IPS-20b (cell line): ENCODE measurements around the gene NEDD4.
"Not testable (repeated sequence)": the region's sequence is repeated elsewhere in the genome, so short reads cannot be mapped to it uniquely, and the experiment has no call there.

ENCODE experiments used
- H3K27ac ChIP-seq: one replicate; pipeline ENCODE4 v1.5.1; 2013; ENCODE audit warnings: low read length
- H3K27me3 ChIP-seq: 2 replicates; pipeline ENCODE4 v1.6.1; 2013; ENCODE audit warnings: mild to moderate bottlenecking, low read length, inconsistent platforms; ENCODE audit not compliant: insufficient read depth
- H3K36me3 ChIP-seq: 2 replicates; pipeline ENCODE4 v1.6.1; 2013; ENCODE audit warnings: low read depth, mild to moderate bottlenecking, inconsistent platforms, low read length, moderate library complexity; ENCODE audit not compliant: insufficient read depth
- H3K4me1 ChIP-seq: 2 replicates; pipeline ENCODE4 v1.6.1; 2013; ENCODE audit warnings: mild to moderate bottlenecking, control low read depth, inconsistent platforms, low read length, moderate library complexity; ENCODE audit not compliant: insufficient read depth
- H3K4me3 ChIP-seq: 2 replicates; pipeline ENCODE4 v1.5.1; 2013; ENCODE audit warnings: mild to moderate bottlenecking, low read length, inconsistent platforms
- H3K9ac ChIP-seq: 2 replicates; pipeline ENCODE4 v1.6.1; 2013; ENCODE audit warnings: low read depth, mild to moderate bottlenecking, inconsistent platforms, low read length, moderate library complexity
- H3K9me3 ChIP-seq: 2 replicates; pipeline ENCODE4 v1.6.1; 2013; ENCODE audit warnings: mild to moderate bottlenecking, low read depth, low read length, inconsistent platforms; ENCODE audit not compliant: insufficient read depth

NEDD4 gene

DNA sequence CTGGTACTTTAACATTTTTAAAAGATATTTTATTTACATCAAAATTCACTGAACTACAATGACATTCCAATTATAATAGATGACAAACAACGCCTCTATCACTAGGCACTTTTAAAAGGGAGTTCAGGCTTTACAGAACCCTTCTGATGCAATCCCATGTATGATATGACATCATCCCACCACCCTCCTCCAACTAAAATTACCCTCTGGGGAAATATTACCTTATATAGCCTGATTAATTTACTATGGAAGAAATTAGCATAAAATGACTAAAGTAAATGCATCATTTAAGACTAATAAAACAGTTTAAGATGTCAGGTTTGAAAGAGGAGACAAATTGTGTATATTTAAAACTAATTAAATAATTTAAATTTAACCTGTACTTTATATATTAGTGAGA lies 10.4 kb upstream of the NEDD4 start:
- H3K9ac ChIP-seq, H3K36me3 ChIP-seq, H3K27ac ChIP-seq, H3K9me3 ChIP-seq, H3K4me3 ChIP-seq, H3K4me1 ChIP-seq: not testable (repeated sequence)
- peaks cover 18% of the 10 kb centered on the region for H3K27me3 ChIP-seq

- H3K4me3 ChIP-seq, H3K9ac ChIP-seq, H3K36me3 ChIP-seq, H3K9me3 ChIP-seq, H3K27ac ChIP-seq, H3K4me1 ChIP-seq: not testable (repeated sequence)
- H3K27me3 ChIP-seq: peaks cover 18% of the 10 kb centered on the region
Observed at GRCh38 chr15:56003277-56003676, 9.9 kb upstream of the NEDD4 start.

GRCh38 chr15:56001471-56002078 lies 8.2 kb upstream of the NEDD4 start:
- H3K9ac ChIP-seq: no peak overlapping the region
- peaks cover 11% of the 10 kb centered on the region for H3K27me3 ChIP-seq
- H3K4me3 ChIP-seq: no peak overlapping the region
- no peak overlapping the region for H3K27ac ChIP-seq
- no peaks in the 10 kb centered on the region for H3K36me3 ChIP-seq
- H3K4me1 ChIP-seq: no peaks in the 10 kb centered on the region
- no peaks in the 10 kb centered on the region for H3K9me3 ChIP-seq

DNA sequence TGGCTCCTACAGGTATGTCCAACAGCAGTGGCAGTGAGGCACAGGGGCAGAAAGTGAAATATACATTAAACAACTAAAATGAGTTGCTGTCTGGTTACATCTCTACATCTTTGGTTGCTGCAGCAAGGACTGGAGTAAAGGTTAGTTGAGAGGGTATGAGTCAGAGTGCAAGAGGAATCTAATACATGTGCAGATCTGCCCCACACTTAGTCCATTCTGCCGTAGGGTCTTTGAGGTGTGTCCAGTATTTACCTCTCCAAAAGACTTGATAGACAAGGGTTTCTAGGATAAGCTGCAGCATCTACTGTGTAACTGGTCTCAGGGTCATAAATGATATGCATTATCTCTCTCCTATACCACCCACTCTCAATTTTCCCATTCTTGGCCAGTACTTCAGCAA lies 6.2 kb upstream of the NEDD4 start:
- Histone ChIP-seq H3K36me3 (no peaks in the 10 kb centered on the region), H3K27me3 (peaks cover 12% of the 10 kb centered on the region; the same call in 1 of the 2 replicates), H3K9ac (no peak overlapping the region), H3K4me1 (no peaks in the 10 kb centered on the region; the same call in 1 of the 2 replicates), H3K4me3 (no peak overlapping the region), H3K27ac (no peak overlapping the region), H3K9me3 (no peaks in the 10 kb centered on the region)

GRCh38 chr15:55998478-55998877 lies 5.1 kb upstream of the NEDD4 start:
- H3K27ac ChIP-seq: no peak overlapping the region
- H3K27me3 ChIP-seq: peaks cover 20% of the 10 kb centered on the region; the same call in 1 of the 2 replicates
- no peaks in the 10 kb centered on the region; the same call in 1 of the 2 replicates for H3K4me1 ChIP-seq
- no peaks in the 10 kb centered on the region for H3K9me3 ChIP-seq
- no peak overlapping the region for H3K9ac ChIP-seq
- no peak overlapping the region for H3K4me3 ChIP-seq
- H3K36me3 ChIP-seq: no peaks in the 10 kb centered on the region

GRCh38 chr15:55993804-55994560 lies 570 bp upstream of the NEDD4 start:
- Histone ChIP-seq H3K9ac (peak overlapping the region; percentile 51; the same call in 1 of the 2 replicates), H3K4me1 (peaks cover 7% of the 10 kb centered on the region), H3K36me3 (no peaks in the 10 kb centered on the region), H3K27me3 (peaks cover 39% of the 10 kb centered on the region), H3K9me3 (no peaks in the 10 kb centered on the region), H3K4me3 (peak overlapping the region; percentile 85), H3K27ac (no peak overlapping the region)

GRCh38 chr15:55992769-55993110 lies 672 bp downstream of the NEDD4 start:
- Histone ChIP-seq H3K9me3 (no peaks in the 10 kb centered on the region), H3K27ac (no peak overlapping the region), H3K36me3 (no peaks in the 10 kb centered on the region), H3K4me1 (peaks cover 7% of the 10 kb centered on the region), H3K27me3 (peaks cover 39% of the 10 kb centered on the region), H3K4me3 (peak overlapping the region; percentile 85), H3K9ac (peak overlapping the region; percentile 27; the same call in 1 of the 2 replicates)

DNA sequence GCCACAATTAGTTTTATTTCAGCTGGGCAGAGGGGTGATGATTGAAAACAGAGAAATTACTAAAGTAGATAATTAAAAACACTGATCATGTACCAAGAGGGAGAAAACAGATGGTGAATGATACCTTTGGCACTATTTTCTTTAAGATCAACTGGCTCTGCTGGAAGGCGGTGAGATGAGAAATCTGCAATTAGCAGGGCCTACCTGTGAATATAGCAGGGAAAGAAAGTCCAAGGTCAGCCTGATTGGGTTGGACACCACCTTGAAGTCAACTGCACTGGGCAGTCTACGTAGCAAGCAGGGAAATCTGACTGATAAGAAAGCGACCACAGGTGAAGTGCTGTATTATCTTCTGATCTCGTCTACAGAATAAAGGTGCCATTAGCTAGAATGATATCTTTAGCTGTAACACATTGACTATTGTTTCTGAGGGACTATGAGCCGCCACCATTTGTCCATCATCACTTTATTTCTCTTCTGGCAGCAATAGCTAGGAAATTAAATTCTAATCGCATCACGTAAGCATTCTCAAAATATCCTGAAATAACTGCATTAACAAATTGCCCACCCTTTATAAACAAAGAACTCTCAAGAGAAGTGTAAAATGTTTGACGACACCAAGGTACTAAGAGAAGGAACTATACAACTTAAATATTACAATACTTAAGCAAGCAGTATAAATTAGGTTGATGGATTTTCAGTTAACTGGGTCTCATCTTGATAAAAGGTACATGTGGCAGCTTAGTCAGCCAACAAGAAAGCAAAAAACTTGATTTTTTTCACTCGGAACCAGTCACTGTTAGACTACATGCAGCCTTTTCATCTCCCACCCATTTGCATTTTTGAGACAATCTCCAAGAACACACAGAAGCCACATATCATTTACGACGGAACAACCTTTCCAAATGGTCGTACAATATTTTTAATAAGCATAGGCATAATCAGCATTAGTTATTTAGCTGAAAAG lies 1.3 kb downstream of the NEDD4 start:
- no peak overlapping the region for H3K27ac ChIP-seq
- H3K9ac ChIP-seq: no peak overlapping the region
- H3K4me1 ChIP-seq: peaks cover 7% of the 10 kb centered on the region
- peak overlapping the region; percentile 85 for H3K4me3 ChIP-seq
- no peaks in the 10 kb centered on the region for H3K36me3 ChIP-seq
- H3K27me3 ChIP-seq: peaks cover 39% of the 10 kb centered on the region
- H3K9me3 ChIP-seq: no peaks in the 10 kb centered on the region

GRCh38 chr15:55990998-55991397 lies 2.4 kb downstream of the NEDD4 start:
- Histone ChIP-seq H3K4me3 (no peak overlapping the region), H3K27me3 (peaks cover 38% of the 10 kb centered on the region), H3K9ac (no peak overlapping the region), H3K27ac (no peak overlapping the region), H3K36me3 (no peaks in the 10 kb centered on the region), H3K9me3 (no peaks in the 10 kb centered on the region), H3K4me1 (peaks cover 7% of the 10 kb centered on the region)

- no peak overlapping the region for H3K4me3 ChIP-seq
- peaks cover 34% of the 10 kb centered on the region for H3K27me3 ChIP-seq
- H3K27ac ChIP-seq: no peak overlapping the region
- no peaks in the 10 kb centered on the region for H3K9me3 ChIP-seq
- peaks cover 7% of the 10 kb centered on the region for H3K4me1 ChIP-seq
- no peak overlapping the region for H3K9ac ChIP-seq
- no peaks in the 10 kb centered on the region for H3K36me3 ChIP-seq
Observed at GRCh38 chr15:55990516-55990915, 2.9 kb downstream of the NEDD4 start.

GRCh38 chr15:55989383-55989782 lies 4.0 kb downstream of the NEDD4 start:
- peaks cover 7% of the 10 kb centered on the region; the same call in 1 of the 2 replicates for H3K4me1 ChIP-seq
- no peak overlapping the region for H3K27ac ChIP-seq

More at GRCh38 chr15:55989383-55989782, 4.0 kb downstream of the NEDD4 start:
- H3K36me3 ChIP-seq: no peaks in the 10 kb centered on the region
- H3K27me3 ChIP-seq: peaks cover 24% of the 10 kb centered on the region
- no peaks in the 10 kb centered on the region for H3K9me3 ChIP-seq
- no peak overlapping the region for H3K9ac ChIP-seq
- no peak overlapping the region for H3K4me3 ChIP-seq
